ENCODE measurements around the gene NAGA.

The NAGA gene

DNA sequence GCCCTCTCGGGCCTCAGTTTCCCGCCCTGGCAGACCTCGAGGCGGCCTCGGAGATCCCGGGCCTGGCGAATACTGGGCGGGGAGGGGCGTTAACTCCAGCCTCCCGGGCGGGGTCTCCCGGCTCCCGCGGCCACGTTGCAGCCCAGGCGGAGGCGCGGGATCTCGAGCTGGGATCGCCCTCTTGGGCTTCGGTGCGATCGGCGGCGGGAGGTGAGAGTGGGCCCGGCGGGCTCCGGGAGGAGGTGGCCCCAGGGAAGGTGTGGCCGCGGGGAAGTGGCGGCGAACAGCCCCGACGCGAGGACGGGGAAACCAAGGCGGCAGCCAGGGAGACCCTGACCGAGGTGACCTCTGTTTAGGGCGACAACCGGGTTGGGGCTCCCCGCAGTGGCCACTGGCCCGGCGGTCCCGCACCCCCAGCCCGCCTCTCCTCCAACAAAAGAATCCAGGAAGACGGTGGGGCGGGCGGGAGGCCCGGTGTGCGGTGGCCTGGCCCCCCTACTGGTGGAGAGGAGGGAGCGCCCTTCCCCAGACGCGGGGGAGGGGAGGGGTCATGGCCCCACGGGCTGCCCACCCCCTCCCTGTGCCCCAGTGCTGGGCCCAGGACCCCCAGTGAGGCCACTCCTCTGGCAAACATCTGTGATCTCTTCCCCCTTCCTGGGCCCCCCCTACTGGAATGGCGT, 3.7 kb upstream of the NAGA start, which contains the start of gene PHETA2:
TSS of gene PHETA2 (plus strand) at position 117 of the 680 bp plus-strand sequence. CDS start 3,046 bp downstream, outside the sequence.
- peak within 1 kb of the TSS; percentile 62 for H3K27ac ChIP-seq
- no peak for TF ChIP-seq ZFX (IDR thresholded peaks at IDR 0.05; ENCODE audit: borderline replicate concordance)
- TF ChIP-seq, protein P1, sequence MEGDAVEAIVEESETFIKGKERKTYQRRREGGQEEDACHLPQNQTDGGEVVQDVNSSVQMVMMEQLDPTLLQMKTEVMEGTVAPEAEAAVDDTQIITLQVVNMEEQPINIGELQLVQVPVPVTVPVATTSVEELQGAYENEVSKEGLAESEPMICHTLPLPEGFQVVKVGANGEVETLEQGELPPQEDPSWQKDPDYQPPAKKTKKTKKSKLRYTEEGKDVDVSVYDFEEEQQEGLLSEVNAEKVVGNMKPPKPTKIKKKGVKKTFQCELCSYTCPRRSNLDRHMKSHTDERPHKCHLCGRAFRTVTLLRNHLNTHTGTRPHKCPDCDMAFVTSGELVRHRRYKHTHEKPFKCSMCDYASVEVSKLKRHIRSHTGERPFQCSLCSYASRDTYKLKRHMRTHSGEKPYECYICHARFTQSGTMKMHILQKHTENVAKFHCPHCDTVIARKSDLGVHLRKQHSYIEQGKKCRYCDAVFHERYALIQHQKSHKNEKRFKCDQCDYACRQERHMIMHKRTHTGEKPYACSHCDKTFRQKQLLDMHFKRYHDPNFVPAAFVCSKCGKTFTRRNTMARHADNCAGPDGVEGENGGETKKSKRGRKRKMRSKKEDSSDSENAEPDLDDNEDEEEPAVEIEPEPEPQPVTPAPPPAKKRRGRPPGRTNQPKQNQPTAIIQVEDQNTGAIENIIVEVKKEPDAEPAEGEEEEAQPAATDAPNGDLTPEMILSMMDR (IDR thresholded peaks at IDR 0.05) = peak; percentile 45

DNA sequence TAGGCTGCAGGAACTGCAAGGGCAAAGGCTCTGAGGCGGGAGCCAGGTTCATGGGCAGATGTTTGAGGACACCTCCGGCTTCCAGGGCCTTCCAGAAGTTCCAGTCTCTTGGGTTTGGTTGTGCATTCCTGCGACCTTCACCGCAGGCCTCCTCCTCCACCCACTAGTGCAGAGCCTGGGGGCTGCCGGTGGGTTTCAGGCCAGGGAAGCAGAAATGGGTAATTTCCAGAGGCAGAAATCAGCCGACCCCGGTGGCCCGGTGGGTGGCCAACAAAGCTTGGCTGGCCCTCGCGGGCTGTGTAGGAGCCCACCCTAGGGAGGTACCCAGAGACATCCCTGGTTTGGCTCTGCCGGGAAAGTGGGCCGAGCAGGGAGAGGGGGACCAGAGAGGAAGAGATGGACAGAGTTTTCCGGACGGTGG, 3.0 kb upstream of the NAGA start:
- TF ChIP-seq ZFX (IDR thresholded peaks at IDR 0.05; ENCODE audit: borderline replicate concordance) = no peak
- TF ChIP-seq, protein P1 (IDR thresholded peaks at IDR 0.05) = no peak
- H3K27ac ChIP-seq = peak overlapping the region; percentile 62

- TF ChIP-seq, protein P1 (IDR thresholded peaks at IDR 0.05) = no peak
- TF ChIP-seq ZFX (IDR thresholded peaks at IDR 0.05; ENCODE audit: borderline replicate concordance) = no peak
Measured at GRCh38 chr22:42072606-42073330, 2.2 kb upstream of the NAGA start.

GRCh38 chr22:42071508-42071907, 896 bp upstream of the NAGA start:
- H3K27ac ChIP-seq = peak overlapping the region; percentile 76

More at GRCh38 chr22:42072606-42073330, 2.2 kb upstream of the NAGA start:
- H3K27ac ChIP-seq = no peak overlapping the region

DNA sequence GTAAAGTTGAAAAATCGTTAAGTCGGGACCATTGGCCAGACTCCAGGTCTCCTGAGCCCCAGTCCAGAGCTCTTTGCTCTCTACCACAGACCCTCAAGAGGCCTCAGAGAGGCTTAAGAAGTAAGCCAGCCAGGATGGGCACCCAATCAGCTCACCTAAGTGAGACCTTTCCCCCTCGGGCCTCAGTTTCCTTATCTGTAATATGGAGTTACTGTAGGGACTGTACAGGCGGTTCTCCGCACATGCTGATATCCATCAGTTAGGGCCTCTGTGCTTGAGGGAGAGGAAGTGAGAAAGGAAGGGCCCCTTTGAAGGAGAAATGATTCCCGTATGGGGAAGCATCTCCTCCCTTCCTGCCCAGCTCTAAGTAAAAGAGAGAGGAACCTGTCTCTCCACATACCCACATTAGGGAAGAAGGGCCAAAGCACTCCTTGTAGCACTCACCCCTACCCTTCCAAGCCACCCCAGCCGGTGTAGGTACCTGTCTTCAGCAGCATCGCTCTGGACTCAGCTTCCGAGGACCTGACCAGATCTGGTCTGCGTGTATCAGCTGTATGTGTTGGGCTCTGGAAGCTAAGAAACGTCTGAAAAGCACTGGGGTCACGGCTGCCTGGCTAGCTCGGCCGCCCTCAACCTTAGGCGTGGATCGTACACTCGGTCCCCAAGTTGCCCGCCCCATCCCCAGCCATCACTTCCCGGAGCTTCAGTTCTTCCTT, 653 bp downstream of the NAGA start:
- TF ChIP-seq, protein P1 (IDR thresholded peaks at IDR 0.05) = no peak
- no peak for TF ChIP-seq ZFX (IDR thresholded peaks at IDR 0.05; ENCODE audit: borderline replicate concordance)
- H3K27ac ChIP-seq = peak overlapping the region; percentile 76

DNA sequence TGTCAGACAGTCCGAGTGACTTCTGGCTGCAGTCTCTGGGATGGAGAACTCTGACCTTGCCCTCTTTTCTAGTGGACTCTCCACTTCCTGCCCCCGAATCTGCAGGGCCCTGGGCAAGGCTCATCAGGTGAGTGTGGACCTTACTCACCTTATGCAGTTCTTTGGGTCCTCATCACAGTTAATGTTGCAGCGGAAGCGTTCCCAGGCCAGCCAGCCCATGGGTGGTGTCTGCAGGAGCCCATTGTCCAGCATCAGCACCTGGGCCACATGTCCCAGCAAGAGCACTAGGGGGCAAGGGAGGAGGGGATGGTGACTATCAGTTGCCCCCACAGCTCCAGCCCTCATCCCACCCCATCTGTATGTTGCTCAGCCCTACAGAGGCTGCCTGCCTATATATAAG, 2.3 kb downstream of the NAGA start:
- no peak overlapping the region for H3K27ac ChIP-seq
- TF ChIP-seq ZFX (IDR thresholded peaks at IDR 0.05; ENCODE audit: borderline replicate concordance) = no peak
- TF ChIP-seq, protein P1 (IDR thresholded peaks at IDR 0.05) = no peak

DNA sequence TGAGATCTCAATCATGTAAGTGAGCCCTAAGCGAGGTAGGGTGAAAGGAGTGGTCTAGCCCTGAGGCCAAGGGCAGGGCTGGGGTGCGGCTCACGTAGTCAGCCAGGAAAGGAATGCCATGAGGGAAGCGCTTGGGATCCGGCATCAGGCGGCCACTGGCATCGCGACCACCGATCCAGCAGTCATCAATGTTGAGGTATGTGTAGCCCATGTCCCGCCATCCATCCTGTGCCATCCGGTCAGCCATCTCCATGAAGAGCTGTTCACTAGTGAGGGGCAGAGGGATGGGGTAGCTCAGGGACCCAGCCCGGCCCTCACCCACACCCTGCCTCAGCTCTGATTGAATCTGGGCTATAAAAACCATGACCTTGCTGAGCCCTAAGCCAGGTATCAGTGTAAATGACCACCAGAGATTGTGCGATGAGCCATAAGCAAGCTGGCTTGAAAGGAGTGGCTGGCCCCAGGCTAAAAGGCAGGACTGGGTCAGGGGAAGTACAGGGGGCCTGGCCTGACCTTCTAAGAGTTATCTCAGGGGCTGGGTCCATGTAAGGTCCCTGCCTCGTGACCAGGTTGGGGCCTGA, 2.9 kb downstream of the NAGA start:
- H3K27ac ChIP-seq = no peak overlapping the region
- TF ChIP-seq ZFX (IDR thresholded peaks at IDR 0.05; ENCODE audit: borderline replicate concordance) = no peak
- TF ChIP-seq, protein P1 (IDR thresholded peaks at IDR 0.05) = no peak

All from 22Rv1 (cell line).